Mammary epithelial cell (primary cell): ENCODE data around the gene MORN2.

Experiments
- CTCF ChIP-seq, 2 donors: IDR thresholded peaks in 1 of 2; conservative IDR thresholded peaks in 1 of 2; 2 replicates each; pipeline ENCODE4 v1.5.1; 2011 to 2012; ENCODE audit warnings: inconsistent platforms in 2 of 2, low read length in 2 of 2, mild to moderate bottlenecking in 2 of 2, control low read depth in 1 of 2, low read depth in 1 of 2; ENCODE audit not compliant: insufficient read depth in 1 of 2; ENCODE audit errors: extremely low read depth in 1 of 2
- EZH2 ChIP-seq: IDR thresholded peaks from 2 replicates; pipeline ENCODE4 v1.6.1; 2012; ENCODE audit warnings: low read length, inconsistent platforms, borderline replicate concordance

- TF ChIP-seq CTCF (conservative IDR thresholded peaks at IDR 0.05 in 1 of 2, IDR thresholded peaks at IDR 0.05 in 1 of 2; ENCODE audit: extremely low read depth in 1 of 2, insufficient read depth in 1 of 2, low read depth in 1 of 2, low read length in 2 of 2) (no peak), EZH2 (no peak)
These were observed 47.3 kb upstream of the MORN2 start for GRCh38 chr2:38828460-38828859.
